NCI-H2107 treated with DMSO at 0.1 percent for 48 hours (cell line): ENCODE results near the gene ARHGEF16.

Experiments used
- DNase-seq: peaks from one replicate; lab custom pipeline; 2025; ENCODE audit not compliant: unreplicated experiment; lab: John Stamatoyannopoulos, UW

ARHGEF16 gene

GRCh38 chr1:3422638-3423037 is 31.8 kb upstream of the ARHGEF16 start:
- no peak for DNase-seq

DNA sequence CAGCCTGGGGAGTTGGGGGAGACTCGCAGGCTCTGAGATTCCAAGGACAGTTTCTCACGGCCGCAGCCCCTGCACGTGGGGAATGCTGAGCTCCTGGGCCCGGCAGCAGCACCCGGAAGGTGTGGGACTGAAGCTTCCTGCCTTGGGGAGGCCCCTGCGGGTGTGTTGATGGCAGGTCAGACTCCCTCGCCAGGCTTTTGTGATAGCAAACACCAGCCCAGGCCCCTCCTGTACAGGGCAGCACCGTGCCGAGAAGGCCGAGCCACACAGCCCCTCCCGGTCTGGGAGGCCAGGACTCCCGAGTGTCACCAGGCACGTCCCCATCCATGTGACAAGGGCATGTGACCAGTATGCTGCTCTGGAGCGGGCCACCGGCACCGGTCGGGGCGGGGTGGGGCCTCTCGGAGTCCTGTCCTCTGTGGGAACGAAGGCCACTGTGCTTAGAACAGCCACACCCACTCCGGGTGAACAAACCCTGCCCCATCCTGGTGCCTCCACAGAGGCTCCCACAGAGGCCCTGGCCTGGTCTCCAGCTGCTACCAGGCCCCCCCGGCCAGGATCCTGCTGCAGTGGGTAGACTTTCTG is 31.1 kb upstream of the ARHGEF16 start:
- no peak for DNase-seq

DNA sequence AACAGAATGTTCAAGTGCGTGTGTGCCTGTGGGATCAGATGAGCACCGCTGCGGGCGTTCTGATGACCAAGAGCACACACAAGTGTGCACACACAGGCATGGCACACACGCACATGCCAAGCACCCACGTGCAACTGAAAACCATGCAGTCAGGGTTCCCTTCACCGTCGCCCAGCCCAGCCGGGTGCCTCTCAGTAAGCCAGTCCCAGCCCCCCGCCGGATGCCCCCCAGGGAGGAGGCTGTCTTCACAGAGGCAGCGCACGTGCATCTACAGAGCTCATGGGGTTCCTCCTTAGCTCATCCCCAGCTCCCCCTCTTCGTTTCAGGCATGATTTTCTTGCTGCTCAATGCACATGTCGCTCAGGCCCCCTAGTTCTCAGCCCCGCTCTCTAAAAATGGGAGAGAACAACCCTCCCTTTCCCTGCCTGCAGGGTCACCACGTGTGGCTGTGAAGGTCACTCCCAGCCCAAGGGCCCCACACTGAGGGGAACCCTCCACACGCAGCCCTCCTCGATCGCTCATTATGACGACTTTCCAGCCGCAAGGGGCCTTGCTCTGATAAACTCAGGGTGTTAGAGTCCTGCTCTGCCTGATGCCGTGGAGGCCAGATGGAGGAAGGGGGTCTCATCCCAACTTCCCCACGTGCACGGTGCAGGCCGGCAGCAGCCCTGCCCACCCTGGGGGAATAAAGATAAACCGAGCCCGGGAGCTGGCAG is 30.4 kb upstream of the ARHGEF16 start:
- no peak for DNase-seq

DNA sequence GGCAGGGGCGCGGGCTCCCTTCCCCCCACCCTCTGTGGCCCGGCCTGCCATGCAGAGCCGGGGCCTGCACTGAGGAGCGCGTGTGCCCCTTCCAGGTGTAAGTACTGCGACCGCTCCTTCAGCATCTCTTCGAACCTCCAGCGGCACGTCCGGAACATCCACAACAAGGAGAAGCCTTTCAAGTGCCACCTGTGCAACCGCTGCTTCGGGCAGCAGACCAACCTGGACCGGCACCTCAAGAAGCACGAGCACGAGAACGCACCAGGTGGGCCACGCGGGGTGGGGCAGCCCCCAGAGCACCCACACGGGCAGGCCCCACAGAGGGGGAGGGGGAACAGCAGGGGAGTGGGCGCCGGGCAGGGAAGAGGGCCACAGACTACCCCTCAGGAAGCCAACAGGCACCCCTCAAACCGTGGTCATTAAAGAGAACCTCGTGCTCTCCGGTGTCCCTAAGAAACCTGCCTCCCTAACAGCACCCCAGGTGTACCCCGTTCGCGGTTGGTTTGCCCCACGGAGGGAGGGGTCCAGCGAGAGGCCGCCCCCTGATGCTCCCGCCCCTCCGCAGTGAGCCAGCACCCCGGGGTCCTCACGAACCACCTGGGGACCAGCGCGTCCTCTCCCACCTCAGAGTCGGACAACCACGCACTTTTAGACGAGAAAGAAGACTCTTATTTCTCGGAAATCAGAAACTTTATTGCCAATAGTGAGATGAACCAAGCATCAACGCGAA is 28.8 kb upstream of the ARHGEF16 start:
- DNase-seq = no peak

GRCh38 chr1:3426956-3427535 is 27.4 kb upstream of the ARHGEF16 start:
- no peak for DNase-seq

- no peak for DNase-seq
Measured at GRCh38 chr1:3427711-3428704, 26.5 kb upstream of the ARHGEF16 start.

DNA sequence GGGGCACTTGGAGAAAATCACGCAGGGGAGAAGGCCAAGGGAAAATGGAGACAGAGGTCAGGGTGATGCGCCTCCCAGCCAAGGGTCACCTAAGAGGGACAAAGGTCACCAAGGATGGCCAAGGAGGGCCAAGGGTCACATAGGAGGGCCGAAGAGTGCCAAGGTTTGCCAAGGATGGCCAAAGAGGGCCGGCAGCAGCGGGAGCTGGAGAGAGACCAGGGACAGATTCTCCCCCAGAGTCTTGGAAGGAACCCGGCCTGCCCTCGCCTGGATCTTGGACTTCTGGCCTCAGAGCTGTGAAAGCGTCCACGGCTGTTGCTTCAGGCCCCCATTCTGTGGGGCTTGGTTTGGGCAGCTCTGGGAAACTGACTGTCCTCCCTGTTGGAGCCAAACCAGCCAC is 25.6 kb upstream of the ARHGEF16 start:
- DNase-seq = no peak

DNA sequence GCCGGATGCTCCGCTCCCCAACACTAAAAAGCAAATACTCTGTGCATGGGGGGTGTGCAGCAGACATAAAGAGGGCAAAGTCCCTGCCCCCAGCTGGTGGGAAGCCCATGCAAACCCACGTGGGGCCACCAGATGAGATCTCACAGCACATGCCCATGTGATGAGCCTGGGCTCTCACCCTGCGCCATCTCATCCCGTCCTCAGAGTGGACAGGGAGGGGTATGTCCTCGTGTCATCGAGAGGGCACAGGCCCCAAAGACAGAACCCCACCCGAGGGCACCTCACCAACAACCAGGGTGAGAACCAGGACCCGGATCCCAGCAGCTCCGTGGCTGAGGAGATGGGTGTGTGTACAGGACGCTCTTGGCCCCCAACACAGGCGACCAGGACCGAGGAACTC is 25.1 kb upstream of the ARHGEF16 start:
- no peak for DNase-seq

DNA sequence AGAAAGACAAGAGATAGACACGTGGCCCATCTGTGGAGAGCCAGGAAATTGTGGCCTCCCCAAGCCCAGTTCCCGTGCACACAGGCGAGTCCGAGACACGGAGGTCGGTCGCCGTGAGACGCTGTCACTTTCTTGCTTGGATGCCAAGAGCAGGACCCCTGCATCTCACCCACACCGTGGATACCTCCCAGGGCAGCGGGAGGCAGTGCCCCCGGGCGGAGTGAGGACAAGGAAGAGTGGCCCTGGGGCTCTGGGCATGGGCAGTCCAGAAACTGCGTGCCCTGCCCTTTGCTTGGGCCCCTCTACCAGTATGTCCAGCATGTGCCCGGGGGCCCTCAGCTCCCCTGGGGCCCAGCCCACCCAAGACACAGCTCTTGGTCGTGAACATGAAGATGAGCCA is 24.7 kb upstream of the ARHGEF16 start:
- DNase-seq = no peak

- no peak for DNase-seq
Measured at GRCh38 chr1:3430406-3430805, 24.1 kb upstream of the ARHGEF16 start.

DNA sequence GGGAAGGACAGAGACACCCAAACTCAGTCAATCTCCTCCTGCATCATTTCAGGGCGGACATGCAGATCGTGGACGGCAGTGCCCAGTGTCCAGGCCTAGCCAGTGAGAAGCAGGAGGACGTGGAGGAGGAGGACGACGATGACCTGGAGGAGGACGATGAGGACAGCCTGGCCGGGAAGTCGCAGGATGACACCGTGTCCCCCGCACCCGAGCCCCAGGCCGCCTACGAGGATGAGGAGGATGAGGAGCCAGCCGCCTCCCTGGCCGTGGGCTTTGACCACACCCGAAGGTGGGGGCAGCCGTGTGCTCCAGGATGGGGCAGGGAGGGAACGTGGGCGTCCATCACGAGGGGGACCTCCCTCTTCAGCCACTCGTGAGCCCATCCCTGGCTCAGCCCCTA is 23.6 kb upstream of the ARHGEF16 start:
- no peak for DNase-seq

DNA sequence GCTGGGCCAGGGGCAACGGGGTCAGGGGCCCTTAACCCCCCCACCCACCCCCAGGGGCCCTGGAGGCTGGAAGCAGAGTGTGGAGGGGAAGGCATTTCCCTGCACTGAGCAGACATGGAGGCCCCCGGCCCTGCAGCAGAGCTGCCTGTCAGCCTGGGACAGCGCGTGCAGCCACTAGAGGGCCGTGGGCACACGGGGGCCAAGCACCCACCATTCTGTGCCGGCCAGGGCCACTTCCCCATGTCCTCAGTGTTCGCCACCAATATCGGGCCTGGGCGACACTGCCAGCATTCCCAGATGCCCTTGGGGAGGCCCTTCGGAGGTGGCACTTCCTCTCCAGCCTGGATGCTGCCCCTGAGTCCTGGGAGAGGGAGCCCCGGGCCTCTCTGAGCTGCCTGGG is 23.2 kb upstream of the ARHGEF16 start:
- DNase-seq = no peak

DNA sequence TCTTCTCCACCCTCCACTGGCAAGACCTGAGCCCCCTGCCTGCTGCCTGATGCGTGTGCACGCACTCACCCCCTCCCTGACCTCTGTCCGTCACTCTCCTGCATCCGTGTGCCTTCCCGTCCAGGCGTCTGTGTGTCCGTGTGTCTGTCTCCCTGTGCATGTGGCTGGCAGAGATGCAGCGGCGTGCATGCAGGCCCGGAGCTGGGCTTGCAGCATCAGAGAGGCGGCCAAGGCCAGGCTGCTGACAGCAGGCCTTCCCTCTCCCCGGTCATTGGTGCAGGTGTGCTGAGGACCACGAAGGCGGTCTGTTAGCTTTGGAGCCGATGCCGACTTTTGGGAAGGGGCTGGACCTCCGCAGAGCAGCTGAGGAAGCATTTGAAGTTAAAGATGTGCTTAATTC is 22.8 kb upstream of the ARHGEF16 start:
- no peak for DNase-seq

DNA sequence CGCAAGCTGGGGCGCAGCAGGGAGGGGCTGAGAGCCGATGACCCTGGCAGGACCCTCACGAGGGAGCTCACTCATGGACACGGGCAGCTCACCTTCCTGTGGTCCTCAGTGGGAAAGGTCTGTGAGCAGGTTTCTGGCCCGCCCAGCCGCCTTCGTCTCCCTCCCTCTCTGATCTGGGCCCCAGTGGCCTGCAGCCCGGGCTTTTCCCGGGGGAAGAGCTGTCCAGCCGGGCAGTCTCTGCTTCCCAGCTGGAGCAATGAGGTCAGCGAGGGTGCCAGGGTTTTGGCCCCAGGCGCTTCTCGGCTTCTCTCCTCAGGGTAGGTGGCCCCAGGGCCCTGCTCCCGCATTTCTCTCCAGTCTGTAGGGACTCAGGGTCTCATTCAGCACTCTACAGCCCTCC is 22.2 kb upstream of the ARHGEF16 start:
- DNase-seq = no peak

- DNase-seq = no peak
Measured at GRCh38 chr1:3433076-3433475, 21.4 kb upstream of the ARHGEF16 start.

DNA sequence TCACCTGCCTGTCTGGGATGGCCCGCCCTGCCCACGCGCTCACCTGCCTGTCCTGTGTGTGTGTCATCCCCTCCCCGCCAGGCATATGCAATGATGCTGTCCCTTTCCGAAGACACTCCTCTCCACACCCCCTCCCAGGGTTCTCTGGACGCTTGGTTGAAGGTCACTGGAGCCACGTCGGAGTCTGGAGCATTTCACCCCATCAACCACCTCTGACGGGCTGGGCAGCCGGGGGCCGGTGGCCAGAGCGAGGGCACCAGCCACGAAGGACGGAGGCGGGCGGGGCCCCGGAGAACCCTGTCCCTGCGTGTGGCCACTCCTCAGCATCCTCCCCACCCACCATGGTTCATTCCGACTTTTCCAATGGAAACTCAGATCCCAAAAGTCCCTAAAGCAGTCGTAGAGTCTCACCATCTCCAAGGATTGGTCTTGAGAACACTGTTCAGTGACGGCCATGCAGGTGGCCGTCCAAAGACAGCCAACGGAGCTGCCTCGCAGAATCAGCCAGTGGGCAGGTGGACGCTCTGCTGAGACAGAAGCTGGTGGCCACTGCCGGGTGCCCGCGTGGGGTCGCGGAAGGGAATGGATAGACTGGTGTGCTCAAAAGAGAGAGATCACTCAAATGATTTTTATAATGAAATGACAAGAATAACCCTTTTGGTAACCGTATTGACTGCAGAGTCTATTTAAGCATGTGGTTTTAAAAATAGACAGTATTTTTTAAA is 20.7 kb upstream of the ARHGEF16 start:
- no peak for DNase-seq

GRCh38 chr1:3434406-3435110 is 19.9 kb upstream of the ARHGEF16 start:
- no peak for DNase-seq

- DNase-seq = no peak
Measured at GRCh38 chr1:3435666-3436065, 18.8 kb upstream of the ARHGEF16 start.

DNA sequence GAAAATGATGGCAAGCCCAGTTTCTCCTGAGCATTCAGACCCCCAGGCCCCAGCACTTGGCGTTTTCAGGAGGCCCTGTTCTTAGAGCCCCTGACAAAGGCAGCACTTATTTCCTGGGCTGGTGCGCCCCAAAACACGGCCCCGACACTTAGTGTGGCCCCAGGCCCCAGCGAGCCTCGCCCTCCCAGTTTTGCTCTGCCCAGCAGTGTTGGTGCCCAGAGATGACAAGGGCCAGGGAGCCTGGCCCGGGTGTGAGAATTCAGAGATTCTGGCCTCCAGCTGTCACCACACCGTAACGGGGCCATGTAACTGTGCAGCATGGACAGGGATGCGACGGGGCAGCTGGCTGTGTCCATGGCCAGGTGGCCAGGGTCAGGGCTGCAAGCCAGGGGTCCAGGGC is 18.0 kb upstream of the ARHGEF16 start:
- DNase-seq = no peak

GRCh38 chr1:3436901-3437300 is 17.6 kb upstream of the ARHGEF16 start:
- no peak for DNase-seq
